Measurements from ENCODE around the gene MED16. TPM values are rescaled to one million over a fixed set of nuclear protein-coding genes. Genes with fewer than 3 reads are reported as not detected.

Gene MED16
- total and polyA plus RNA-seq, 8 donors = 16.7 to 126 (median 74.0) TPM

DNA sequence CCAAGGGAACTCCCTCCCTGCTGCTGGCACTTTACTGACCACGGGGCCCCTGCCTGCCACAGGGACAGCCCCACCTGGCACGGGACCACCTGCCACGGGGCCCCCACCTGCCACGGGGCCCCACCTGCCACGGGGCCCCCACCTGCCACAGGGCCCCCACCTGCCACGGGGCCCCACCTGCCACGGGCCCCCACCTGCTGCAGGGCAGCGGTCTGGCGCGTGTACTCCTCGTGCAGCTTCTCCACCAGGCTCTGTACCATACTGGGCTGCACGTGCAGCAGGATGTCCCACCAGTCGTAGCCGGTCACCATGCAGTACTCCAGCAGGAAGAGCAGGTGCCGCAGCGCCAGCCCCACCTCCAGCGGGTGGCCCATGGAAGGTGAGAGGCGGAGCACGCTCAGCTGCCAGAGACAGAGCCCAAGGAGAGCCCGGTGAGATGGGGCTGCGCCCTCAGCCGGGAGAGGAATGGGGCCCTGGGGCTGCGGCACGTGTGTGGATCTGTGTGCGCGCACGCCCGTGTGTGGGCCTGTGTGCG, 16.1 kb downstream of the MED16 start:
- 88 to 93% (median 91%) methylated on average over 18 to 29 of the region's 29 CpGs for WGBS, 5 donors
- Histone ChIP-seq H3K27ac (no peak overlapping the region), H3K4me3 (no peak overlapping the region), H3K27me3 (no peaks in the 10 kb centered on the region), H3K36me3 (peaks cover 28 to 86% (median 78%) of the 10 kb centered on the region in 4 donors), H3K4me1 (peaks cover 8 to 20% (median 10%) of the 10 kb centered on the region in 4 donors), H3K9me3 (no peaks in the 10 kb centered on the region)
- no peak for TF ChIP-seq EP300 (IDR thresholded peaks at IDR 0.05)
- no peak for TF ChIP-seq CTCF (IDR thresholded peaks at IDR 0.05)
- TF ChIP-seq POLR2AphosphoS5 (IDR thresholded peaks at IDR 0.05) = no peak
- TF ChIP-seq POLR2A (IDR thresholded peaks at IDR 0.05) = no peak
- DNase-seq = no peak
- intact Hi-C loops (cut with DNase I; ENCODE audit: low total_unique reads) = no loop called here

DNA sequence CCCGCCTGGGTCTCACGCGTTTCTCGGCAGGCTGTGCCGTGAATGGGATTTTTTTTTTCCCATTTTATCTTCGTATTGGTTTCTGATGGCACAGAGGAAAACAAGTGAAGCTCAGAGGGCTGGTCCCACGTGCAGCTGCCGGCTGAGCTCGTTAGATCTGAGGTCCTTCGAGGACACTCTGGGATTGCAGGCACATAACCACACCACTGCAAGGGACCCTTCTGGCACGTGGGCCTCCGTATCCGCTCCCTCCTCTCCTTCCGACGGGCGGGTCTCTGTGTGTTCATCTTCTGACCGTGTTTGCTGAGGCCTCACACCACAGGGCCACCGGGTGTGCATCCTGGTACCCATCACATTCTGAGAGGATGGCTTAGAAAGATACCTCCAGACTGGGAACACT, 16.9 kb downstream of the MED16 start:
- TF ChIP-seq POLR2A (IDR thresholded peaks at IDR 0.05) = no peak
- no peak for TF ChIP-seq EP300 (IDR thresholded peaks at IDR 0.05)
- TF ChIP-seq CTCF (IDR thresholded peaks at IDR 0.05) = no peak
- TF ChIP-seq POLR2AphosphoS5 (IDR thresholded peaks at IDR 0.05) = no peak
- no peak overlapping the region for H3K27ac ChIP-seq
- H3K9me3 ChIP-seq = no peaks in the 10 kb centered on the region
- WGBS, 5 donors = 72 to 82% (median 77%) methylated on average over 18 of the region's 18 CpGs
- H3K4me3 ChIP-seq = no peak overlapping the region
- peaks cover 22 to 84% (median 75%) of the 10 kb centered on the region in 4 donors for H3K36me3 ChIP-seq
- no peak for DNase-seq
- intact Hi-C loops (cut with DNase I; ENCODE audit: low total_unique reads) = no loop called here
- H3K27me3 ChIP-seq = no peaks in the 10 kb centered on the region
- H3K4me1 ChIP-seq = peaks cover 9 to 25% (median 14%) of the 10 kb centered on the region in 4 donors

DNA sequence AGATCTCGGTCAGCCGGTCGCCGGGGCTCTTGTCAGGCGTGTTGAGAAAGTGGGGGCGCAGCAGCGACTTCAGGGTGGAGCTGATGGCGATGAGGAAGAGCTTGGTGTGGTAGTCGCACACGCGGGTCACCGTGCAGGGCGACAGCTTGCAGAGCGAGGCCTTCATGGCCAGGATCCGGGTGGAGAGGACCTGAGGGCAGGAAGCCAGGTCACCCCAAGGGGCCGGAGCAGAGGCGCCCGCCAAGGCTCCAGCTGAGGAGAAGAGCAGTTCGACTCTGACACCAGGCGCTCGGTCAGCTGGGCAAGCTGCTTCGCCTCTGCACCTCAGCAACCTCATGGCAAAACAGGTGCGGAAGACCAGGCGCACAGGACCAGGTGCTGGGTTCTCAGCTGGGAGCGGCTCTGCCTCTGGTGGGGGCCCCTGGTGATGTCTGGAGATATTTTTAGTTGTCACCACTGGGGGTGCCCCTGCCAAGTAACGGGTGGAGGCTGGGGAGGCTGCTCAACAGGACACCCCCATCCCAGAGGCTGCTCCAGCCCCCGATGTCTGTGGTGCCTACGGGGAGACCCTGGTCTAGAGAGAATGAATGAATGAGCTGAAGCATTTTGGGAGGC, 17.6 kb downstream of the MED16 start:
- DNase-seq = no peak
- peaks cover 23 to 84% (median 75%) of the 10 kb centered on the region in 4 donors for H3K36me3 ChIP-seq
- TF ChIP-seq EP300 (IDR thresholded peaks at IDR 0.05) (no peak), POLR2AphosphoS5 (IDR thresholded peaks at IDR 0.05) (no peak), POLR2A (IDR thresholded peaks at IDR 0.05) (no peak), CTCF (IDR thresholded peaks at IDR 0.05) (no peak)
- peaks cover 9 to 31% (median 20%) of the 10 kb centered on the region in 4 donors for H3K4me1 ChIP-seq
- H3K27ac ChIP-seq = no peak overlapping the region
- H3K9me3 ChIP-seq = no peaks in the 10 kb centered on the region
- intact Hi-C loops (cut with DNase I; ENCODE audit: low total_unique reads) = no loop called here
- no peak overlapping the region for H3K4me3 ChIP-seq
- no peaks in the 10 kb centered on the region for H3K27me3 ChIP-seq
- 91 to 96% (median 94%) methylated on average over 25 to 28 of the region's 28 CpGs for WGBS, 5 donors

GRCh38 chr19:873561-874041, 19.4 kb downstream of the MED16 start:
- peaks cover 16 to 84% (median 77%) of the 10 kb centered on the region in 4 donors for H3K36me3 ChIP-seq
- WGBS, 5 donors = 84 to 94% (median 89%) methylated on average over 9 to 22 of the region's 22 CpGs

More at GRCh38 chr19:873561-874041, 19.4 kb downstream of the MED16 start:
- intact Hi-C loops (cut with DNase I; ENCODE audit: low total_unique reads) = no loop called here
- Histone ChIP-seq H3K4me1 (peaks cover 12 to 44% (median 32%) of the 10 kb centered on the region in 4 donors), H3K9me3 (no peaks in the 10 kb centered on the region), H3K27me3 (no peaks in the 10 kb centered on the region), H3K4me3 (no peak overlapping the region), H3K27ac (peak overlapping the region in 1 of 5 donors; percentile 20)
- no peak for TF ChIP-seq POLR2AphosphoS5 (IDR thresholded peaks at IDR 0.05)
- no peak for TF ChIP-seq EP300 (IDR thresholded peaks at IDR 0.05)
- no peak for TF ChIP-seq POLR2A (IDR thresholded peaks at IDR 0.05)
- TF ChIP-seq CTCF (IDR thresholded peaks at IDR 0.05) = no peak
- no peak for DNase-seq

Measured in stomach (tissue), 9 donors.